Stimulated activated CD8-positive, alpha-beta memory T cell treated with anti-CD3 and anti-CD28 coated beads, Interleukin-7, amount 100 ng/mL, for 4 hours (primary cell): ENCODE measurements around the gene PTDSS2.

Experiments used
- DNase-seq, 2 donors: peaks; one replicate each; pipeline ENCODE4 v3.0.0-alpha.2; 2020; ENCODE audit warnings: low read depth in 2 of 2

Gene PTDSS2

DNA sequence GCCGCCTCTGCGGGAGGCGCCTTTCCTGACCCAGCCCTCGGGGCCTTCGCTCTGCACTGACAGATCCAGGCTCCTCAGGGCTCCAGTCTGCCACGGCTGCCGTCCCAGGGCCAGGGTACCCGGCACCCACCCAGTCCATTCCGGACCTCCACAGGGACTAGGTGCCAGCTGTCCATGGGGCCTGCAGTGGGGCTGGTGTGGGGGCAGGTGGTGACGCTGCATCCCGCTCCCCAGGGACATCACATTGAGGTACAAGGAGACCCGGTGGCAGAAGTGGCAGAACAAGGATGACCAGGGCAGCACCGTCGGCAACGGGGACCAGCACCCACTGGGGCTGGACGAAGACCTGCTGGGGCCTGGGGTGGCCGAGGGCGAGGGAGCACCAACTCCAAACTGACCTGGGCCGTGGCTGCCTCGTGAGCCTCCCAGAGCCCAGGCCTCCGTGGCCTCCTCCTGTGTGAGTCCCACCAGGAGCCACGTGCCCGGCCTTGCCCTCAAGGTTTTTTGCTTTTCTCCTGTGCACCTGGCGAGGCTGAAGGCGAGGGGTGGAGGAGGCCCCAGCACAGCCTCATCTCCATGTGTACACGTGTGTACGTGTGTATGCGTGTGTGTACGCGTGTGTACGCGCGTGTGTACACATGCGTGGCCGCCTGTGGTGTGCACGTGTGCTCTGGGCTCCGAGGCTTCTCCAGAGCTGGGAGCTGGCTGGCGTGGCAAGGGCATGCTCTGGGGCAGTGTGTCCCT, 40.3 kb downstream of the PTDSS2 start:
- no peak for DNase-seq

DNA sequence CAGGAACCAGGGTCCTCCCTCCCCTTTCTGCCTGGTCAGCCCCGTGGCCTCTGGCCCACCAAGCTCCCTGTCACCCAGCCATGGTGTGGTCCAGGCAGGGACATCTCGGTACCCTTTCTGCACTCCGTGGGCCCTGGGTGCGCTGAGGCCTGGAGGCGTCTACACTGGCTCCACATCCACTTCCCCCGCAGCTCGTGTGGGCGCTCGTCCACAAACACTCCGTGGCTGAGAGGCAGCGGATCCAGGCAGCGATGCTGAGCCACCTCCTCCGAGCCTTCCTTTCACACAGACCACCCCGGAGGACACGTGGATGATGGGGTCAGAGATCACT, 40.8 kb downstream of the PTDSS2 start:
- no peak for DNase-seq

DNA sequence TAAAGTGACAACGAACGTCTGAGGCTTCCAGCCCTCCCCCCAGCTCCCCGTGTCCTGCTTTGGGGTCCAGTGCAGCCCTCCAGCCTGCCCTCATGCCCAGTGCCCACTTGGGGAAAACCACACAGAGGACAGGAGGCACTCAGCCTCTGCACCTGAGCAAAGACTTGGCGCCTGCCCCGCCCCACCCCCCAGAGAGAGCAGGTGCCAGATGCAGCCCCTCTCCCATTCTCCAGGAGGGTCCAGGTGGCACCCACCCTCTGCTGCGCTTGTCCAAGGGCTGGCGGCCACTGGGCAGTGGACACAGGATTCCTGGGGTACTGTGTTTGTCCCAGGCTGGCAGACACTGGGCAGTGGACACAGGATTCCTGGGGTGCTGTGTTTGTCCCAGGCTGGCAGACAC, 41.3 kb downstream of the PTDSS2 start:
- DNase-seq: no peak

DNA sequence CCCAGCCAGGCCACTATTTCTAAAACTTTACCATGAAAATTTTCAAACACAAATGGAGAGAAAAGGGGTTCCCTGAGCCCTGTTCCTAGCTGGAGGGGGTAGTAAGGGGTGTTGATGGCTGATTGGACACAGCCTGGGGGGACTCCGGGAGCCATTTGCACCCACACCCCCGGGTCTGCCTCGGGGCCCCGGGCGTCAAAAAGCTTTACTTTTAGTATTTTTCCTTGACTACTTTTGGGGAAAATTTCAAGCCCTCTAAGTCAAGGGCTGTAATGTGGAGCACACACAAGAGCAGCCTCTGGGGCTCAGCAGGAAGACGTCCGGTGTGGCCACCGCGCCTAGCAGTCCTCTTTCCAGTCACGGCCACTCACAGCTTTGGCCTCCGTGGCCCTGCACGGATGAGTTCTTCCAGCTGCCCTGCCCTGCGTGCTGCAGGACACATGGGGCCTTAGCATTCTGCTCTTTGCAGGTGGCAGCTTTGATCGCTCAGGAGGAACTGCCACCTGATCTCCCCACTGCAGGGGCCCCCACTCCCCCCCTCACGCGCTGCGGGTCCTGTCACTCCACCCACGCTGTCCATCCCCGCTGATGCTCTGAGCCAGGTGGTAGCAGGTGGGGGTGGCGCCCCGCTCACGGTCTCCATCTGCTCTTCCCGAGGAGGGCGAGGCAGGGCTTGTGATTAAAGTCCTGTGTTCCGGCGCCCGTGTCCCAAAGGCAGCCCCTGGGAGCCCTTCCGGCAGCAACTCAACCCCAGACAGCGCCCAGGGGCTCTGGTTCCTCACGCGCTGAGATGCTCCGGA, 42.5 kb downstream of the PTDSS2 start:
- no peak for DNase-seq

DNA sequence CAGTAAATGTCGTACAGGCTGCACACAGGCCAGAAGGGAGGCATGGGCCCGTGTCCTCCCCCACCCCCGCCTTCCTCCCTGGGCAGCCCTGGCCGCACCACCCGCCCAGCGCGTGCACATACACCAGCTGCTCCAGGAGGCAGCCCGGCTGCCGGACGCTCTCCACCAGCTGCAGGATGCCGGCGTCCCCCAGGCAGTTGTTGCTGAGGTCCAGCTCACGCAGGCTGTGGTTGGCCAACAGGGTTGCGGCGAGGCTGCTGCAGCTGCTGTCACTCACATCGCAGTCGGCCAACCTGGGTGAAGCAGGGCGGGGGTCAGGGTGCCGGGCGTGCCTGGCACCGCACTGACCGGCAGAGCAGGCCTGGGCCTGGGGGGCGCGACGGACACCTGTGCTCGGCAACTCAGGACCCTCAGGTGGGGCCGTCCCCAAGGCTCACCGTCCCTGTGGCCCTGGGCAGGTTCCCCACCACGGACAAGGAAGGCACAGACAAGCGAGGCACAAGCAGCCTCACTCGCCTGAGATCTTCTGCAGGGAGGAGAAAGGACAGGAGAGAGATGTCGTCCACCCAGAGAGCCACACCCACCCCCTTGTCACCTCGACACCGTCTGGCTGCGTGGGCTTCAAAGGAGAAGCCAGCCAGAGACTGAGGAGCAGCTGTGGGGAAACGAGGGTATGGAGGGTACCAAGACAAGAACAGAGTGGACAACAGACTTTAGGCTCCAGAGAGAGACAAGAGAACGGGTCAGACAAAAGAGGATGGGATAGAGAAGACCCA, 44.9 kb downstream of the PTDSS2 start:
- no peak for DNase-seq

DNA sequence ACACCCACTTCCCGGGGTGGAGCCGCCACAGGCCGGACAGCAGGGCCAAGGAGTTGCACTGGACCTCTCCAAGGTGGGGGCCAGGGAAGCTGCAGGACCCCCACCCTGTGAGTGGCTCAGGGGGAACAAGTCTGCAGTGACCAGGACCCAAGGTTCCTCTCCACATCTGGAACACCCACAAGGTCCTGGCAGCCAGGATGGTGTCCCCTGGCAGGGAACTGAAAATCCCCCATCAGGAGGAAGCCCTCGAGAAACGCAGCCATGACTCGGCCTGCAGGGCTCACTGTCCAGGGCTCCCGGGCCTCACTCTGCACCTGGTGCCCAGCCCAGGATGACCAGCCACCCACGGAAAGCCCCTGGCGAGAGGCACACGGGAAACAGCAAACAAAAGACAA, 45.5 kb downstream of the PTDSS2 start:
- no peak for DNase-seq

DNA sequence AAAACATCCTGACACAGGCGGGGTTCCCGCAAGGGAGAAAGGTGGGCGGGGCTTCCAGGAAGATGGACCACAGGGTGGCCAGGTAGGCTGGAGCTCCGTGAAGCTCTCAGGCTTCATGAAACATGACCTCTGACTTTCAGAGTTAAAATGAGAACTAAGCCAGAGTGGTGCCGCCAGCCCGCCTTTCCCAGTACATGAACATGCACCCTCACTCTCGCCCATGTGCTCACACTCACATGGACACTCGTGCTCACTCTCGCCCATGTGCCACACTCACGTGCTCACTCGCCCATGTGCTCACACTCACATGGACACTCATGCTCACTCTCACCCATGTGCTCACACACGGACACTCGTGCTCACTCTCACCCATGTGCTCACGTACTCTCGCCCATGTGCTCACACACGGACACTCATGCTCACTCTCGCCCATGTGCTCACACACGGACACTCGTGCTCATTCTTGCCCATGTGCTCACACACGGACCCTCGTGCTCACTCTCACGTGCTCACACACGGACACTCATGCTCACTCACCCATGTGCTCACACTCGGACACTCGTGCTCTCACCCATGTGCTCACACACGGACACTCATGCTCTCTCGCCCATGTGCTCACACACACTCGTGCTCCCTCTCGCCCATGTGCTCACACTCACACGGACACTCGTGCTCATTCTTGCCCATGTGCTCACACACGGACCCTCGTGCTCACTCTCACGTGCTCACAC, 46.9 kb downstream of the PTDSS2 start:
- no peak for DNase-seq

DNA sequence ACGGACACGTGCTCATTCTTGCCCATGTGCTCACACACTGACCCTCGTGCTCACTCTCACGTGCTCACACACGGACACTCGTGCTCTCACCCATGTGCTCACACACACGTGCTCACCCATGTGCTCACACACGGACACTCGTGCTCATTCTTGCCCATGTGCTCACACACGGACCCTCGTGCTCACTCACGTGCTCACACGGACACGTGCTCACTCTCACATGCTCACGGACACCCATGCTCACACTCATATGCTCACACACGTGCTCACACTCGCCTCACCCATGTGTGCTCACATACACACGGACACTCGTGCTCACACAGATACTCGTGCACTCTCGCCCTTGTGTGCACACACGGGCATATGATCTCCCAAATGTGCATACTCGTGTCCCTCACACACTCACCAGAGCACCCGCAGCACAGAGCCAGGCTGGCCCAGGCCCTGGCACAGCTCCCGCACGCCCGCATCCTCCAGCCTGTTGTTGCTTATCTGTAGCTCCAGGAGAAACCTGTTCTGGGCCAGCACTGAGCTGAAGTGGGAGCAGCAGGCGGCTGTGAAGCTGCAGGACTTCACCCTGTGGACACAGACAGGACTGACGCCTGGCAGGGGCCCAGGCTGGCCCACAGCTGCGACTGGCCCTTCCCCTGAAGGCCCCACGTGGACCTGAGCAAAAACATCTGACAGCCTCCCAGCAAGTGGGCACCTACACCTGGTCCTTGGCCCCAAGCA, 47.7 kb downstream of the PTDSS2 start:
- no peak for DNase-seq

DNA sequence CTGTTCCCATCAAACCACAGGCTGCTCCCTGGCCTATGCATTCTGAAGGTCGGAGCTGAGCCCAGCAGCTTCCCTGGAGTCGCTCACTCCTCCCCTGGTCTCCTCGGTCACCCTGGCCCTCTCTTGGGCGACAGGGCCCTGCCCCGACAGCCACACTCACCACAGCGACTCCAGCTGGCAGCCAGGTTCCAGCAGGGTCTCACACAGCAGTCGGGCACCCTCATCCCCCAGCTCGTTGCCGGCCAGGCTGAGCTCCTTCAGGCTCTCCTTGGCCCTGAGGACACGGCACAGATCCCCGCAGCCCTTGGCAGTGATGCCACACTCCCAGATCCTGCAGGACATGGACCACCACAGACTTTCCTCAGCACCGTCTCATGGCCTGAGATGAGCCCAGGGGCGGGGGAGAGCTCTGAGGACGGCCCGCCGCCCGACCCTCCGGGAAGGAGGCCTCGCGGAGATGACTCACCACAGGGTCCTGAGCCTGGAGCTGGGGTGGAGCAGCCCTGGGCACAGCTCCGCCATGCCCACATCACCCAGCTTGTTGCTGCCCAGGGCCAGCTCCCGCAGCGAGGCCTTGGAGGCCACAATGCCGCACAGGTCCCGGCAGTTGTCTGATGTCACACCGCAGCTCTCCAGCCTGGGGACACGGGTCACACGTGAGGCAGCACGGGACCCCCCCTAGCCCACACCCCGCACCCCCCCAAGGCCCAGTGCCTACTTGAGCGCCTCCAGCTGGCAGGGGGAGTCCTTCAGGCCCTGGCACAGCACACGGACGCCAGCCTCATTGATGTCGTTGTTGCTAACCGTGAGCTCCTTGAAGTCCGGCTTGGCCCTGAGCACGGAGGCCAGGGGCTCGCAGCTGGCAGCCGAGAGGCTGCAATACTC, 48.5 kb downstream of the PTDSS2 start:
- no peak for DNase-seq

DNA sequence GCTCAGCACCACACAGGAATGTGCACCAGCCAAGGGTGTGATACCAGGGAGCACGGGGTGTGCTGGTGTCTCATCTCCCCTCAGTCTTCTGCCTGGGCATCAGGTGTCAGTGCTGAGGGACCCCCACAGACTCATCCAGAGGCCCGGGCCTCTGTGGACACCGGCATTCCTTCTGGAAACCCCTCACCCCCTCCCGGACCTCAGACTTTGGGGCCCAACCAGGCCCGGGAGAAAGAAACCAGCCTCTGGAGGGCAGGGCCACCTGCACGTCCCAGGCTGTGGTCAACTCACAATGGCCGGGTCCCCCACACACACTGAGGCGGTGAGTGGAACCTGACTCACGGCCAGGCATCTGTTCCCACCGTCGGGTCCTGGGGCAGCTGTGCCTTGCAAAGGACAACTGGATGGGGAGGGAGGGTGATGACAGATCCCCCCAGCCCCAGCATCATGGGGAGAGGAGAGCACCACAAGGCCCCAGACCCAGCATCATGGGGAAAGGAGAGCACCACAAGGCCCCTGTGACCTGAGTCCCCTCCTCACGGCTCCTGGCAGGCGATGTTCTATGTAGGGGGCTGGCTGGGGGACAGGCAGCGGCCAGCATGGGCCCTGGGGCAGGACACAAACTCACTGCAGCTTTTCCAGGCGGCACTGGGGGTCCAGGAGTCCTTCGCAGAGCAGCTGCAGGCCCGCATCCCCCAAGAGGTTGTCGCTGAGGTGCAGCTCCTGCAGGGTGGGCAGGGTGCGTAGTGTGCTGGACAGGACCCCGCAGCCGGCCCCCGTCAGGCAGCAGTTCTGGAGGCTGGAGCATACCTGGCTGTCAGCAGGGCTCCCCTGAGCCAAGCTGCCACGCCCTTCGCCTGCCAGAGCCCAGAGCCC, 49.4 kb downstream of the PTDSS2 start:
- DNase-seq: no peak

DNA sequence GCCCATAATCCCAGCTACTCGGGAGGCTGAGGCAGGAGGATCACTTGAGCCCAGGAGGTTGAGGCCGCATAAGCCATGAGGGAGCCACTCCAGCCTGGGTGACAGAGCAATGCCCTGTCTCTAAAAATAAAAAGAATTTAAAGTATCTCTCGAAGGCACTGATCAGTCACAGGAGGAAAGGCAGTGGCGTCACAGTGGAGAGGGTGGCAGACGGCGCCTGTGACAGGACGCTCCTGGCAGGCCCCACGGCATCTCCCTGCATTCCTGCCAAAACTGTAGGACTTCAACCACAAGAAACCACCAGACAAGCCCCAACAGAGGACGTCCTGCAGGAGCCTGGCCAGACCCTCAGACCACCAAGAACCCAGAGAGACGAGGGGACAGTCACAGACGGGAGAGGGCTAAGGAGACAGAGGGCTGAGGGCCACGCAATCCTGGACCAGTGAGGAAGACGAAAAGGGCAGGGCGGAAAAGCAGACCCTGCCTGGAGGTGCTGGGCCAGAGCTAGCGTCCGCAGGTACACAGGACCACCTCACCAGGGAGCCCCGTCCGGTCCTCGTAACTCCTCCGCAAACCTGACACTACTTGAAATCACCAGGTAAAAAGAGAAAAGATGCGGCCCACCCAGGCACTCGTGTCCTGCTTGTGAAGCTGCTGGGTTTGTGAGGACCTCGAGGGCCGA, 51.1 kb downstream of the PTDSS2 start:
- DNase-seq: no peak

DNA sequence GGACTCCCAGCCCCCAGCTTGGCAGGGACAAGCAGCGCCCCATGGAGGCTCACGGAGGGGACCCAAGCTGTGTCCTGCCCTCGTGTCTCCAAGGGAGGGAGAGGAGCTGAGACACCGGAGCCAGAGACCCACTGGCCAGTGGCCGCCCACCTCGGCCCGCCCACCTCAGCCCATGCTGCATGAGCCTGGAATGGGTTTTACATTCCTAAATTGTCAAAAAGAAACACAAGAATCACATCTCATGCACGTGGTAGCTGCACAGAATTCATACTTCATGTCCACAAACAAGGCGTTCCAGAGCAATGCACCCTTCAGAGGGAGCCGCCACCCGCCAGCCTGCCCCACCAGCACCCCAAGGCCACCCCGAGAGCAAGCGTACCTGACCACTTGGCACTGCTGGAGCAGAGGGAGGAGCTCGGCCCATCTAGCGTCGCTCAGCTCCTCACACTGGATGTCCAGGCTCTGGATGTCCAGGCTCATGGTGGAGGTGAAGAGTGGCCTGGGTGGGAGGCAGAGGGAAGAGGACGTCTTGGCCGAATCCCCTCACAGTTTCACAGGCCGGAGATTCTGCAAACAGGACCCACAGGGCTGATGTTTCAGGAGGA, 51.7 kb downstream of the PTDSS2 start:
- DNase-seq: no peak

DNA sequence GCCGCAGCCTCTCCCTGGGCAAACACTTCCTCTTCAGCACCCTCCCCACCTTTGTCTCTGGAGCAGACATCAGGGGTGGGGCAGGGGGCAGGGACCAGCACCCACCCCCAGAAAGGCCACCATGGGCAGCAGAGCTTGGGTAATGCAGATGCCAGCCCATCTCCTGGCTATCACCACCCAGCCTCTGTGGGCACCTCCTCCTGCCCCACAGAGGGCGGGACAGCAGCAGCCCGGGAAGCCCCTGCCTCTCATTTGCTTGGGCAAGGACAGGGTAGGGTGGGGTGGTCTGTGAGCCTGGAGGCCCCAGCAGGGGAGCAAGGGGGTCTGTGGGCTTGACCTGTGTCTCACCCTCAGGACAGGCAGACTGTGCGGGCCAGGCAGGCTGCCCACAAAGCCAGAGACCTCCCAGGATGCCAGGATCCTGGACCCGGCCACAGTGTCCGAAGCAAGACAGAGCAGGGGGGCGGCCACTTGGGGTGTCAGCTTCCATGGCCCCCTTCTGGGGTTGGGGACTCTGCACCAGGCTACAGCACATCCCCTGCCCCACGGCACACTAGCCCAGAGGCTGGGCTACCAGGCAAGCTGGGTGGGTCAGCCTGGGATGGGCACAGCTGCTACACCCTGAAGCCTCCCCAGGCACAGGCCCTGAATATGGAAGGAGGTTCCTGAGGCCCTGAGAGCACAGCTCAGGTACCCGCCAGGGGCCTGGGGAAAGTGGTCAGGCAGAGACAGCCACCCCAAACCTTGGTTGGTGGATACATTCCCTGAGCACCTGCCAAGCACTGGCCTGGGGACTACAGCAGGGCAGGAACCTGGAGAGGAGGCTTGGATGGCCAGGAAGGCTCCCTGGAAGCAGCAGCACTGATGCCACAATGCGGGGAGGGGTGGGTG, 52.5 kb downstream of the PTDSS2 start:
- DNase-seq: no peak

DNA sequence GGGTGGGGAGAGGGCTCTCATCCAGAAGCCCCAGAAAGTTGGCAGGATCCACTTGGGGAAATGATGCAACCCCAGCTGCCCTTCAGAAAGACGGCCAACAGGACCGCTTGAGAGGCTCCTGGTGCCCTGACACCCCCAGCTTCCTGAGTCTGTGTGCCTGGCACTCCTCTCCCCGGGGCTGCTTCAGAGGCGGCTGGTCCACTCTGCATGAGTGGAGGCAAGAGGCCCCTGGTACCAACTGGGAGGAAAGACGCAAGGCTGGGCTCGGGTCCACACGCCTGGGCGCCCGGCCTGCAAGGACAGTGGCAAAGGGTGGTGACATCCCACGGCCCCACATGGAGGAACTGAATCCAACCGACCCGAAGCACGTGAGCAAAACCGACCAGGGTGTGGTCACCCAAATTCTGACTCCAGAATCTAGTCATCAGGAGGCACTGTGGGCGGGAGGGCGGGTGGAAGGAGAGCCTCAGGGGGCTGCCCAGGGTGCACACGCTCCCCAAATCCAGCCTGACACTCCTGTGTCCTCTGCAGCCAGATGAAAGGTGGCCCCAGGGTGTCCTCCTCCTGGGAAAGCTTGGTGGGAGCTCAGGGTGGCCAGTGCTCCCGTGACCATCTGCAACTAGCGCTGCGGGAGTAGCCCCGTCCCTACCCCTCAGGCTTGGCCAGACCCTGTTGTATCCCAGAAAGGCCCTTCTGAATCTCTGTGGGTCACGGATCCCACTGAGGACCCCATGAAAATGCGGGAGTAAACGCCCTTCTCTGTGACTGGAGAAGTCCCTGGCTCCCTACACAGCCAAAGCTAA, 53.3 kb downstream of the PTDSS2 start:
- DNase-seq: no peak

DNA sequence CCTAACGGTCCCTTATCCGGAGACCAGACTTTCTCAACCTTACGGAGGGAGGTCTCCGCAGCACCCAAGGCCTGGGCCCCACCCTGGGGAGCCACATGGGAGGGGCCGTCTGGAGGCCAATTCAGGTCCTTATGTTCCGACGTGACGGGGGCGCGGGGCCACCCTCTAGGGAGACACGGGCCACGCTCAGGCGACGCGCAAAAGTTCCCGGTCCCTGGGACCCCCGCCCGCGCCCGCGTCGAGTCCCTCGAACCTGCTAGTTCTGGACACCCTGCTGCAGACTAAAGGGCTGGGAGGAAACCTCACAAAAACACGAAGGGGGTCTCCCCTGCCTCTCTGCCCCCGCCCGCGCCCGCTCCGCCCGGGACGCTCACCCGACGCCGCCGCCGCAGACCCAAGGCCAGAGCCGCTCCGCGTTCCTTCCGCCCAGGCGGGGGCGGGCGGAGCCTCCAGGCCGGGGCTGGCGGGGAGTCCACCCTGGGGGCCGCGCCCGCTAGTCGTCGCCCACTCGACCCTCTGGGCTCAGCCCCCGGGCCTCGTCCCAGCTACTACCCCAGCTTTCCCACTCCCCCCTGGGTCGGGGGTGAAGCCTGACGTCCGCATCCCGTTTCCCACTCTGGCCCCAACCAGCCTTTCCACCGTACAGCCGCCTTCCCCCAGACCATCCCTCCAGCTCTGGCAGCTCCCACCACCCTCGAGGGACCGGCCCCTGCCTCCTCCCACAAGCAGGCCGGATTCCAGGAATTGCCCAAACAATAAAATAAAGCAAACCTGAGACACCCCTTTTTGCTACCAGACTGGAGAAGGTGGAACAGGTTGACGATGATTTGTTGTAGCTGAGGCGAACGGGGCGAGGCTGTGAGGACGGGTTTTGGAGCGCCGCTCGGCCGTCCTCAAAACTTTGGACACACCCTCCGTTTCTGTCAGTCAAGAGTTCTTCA, 54.2 kb downstream of the PTDSS2 start:
- no peak for DNase-seq
